Gastroesophageal sphincter (tissue), 4 donors: Measurements from ENCODE around the gene CRYGD. TPM values are rescaled to one million over a fixed set of nuclear protein-coding genes. Genes with fewer than 3 reads are reported as not detected.
A peak's percentile ranks its signal among the peaks of the same experiment; 100 is the strongest.
"Not testable (repeated sequence)": the region's sequence is repeated elsewhere in the genome, so short reads cannot be mapped to it uniquely, and the experiment has no call there.

ENCODE experiments used
- ATAC-seq: fragments of 150-250 bp; one replicate; pipeline ENCODE4 v1.9.1; 2016; ENCODE audit warnings: mild to moderate bottlenecking, moderate library complexity
- H3K27ac ChIP-seq, 4 donors: fragments of 200-600 bp; sonication (generic) in 3 of 4; 1 replicate in 3 of 4; 2 replicates in 1 of 4; pipeline ENCODE4 v1.5.1; 2016 to 2019
- H3K27me3 ChIP-seq: fragments of 200-600 bp; sonication (generic); one replicate; pipeline ENCODE4 v1.5.1; 2019
- H3K36me3 ChIP-seq, 2 donors: fragments of 200-600 bp; sonication (generic); one replicate each; pipeline ENCODE4 v1.5.1; 2019; ENCODE audit warnings: control low read depth in 1 of 2
- H3K4me1 ChIP-seq, 3 donors: fragments of 200-600 bp; sonication (generic); 1 replicate in 2 of 3; 2 replicates in 1 of 3; pipeline ENCODE4 v1.5.1; 2016 to 2019; ENCODE audit warnings: control low read depth in 2 of 3
- H3K4me3 ChIP-seq, 2 donors: fragments of 200-600 bp; sonication (generic); one replicate each; pipeline ENCODE4 v1.5.1; 2019; ENCODE audit warnings: mild to moderate bottlenecking in 1 of 2, moderate library complexity in 1 of 2
- H3K9me3 ChIP-seq, 3 donors: fragments of 200-600 bp; sonication (generic); one replicate each; pipeline ENCODE4 v1.5.1; 2017 to 2019; ENCODE audit warnings: control low read depth in 2 of 3
- EP300 ChIP-seq: sonication (generic); formaldehyde crosslinking; IDR thresholded peaks from one replicate; pipeline ENCODE4 v1.6.1; 2017; ENCODE audit warnings: antibody characterized with exemption, mild to moderate bottlenecking
- POLR2A ChIP-seq, 2 donors: fragments of 450-650 bp; IDR thresholded peaks; one replicate each; pipeline ENCODE4 v1.6.1; 2017; ENCODE audit warnings: antibody characterized with exemption in 2 of 2, mild to moderate bottlenecking in 2 of 2, moderate library complexity in 1 of 2
- POLR2AphosphoS5 ChIP-seq: sonication (generic); formaldehyde crosslinking; IDR thresholded peaks from one replicate; pipeline ENCODE4 v1.6.1; 2017; ENCODE audit warnings: antibody characterized with exemption
- WGBS, 2 donors: methylation state at CpG; one replicate each; pipeline ENCODE4 v1.1.5; 2018; ENCODE audit warnings: low coverage in 1 of 2; 5-methylcytosine and 5-hydroxymethylcytosine counted together
- total RNA-seq, 4 donors: library from RNA; depleted of rRNA; stranded (reverse); fragments of >200 nt; gene quantifications; one replicate each; pipeline ENCODE4 v1.1.0, GENCODE V29; 2016
- TF ChIP-seq, protein P1 (sequence below), 4 experiments: fragments of 200-600 bp in 2 of 4; fragments of 450-650 bp in 2 of 4; sonication (generic) in 1 of 4; IDR thresholded peaks; one replicate each; pipeline ENCODE4 v1.5.1; 2017 to 2019; ENCODE audit warnings: antibody characterized with exemption in 4 of 4, mild to moderate bottlenecking in 2 of 4, moderate library complexity in 2 of 4

CRYGD gene
- total RNA-seq, 4 donors from 2014 or later, result not detected

DNA sequence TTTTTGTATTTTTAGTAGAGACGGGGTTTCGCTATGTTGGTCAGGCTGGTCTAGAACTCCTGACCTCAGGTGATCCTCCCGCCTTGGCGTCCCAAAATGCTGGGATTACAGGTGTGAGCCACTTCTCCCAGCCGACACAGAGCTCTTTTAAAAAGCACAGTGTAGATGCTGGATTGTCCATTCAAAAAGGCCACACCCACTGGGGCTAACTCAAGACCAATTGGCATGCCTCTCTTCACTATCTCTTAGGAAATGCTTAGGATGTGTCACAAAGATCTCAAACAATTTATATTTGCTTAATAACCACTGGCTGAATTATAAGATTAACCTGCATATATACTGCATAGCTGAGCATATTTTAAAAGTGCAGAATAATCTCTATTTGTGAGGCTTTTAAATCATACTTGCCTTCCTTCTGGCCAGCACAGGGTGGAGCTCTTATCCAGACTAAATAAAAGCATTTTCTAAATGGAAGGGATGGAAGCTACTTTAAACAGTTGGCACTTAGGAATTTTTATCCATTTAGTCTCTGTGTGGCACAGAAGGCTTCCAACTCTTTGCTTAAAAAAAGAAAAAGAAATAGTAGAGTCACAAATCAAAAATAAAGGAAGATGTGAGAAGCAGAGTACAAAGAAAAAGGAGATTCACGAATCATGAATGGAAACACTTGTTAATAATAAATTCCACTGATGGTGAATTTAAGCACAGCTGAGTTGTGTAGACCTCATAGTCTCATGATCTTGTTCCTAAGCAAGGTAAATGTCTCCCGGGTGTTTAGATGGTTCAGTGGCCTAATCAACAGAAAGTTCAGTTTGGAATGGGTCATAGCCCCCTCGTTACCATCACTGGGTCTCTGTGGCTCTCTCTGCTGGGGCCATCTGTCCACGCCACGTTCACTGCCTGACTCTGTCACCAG, 22.4 kb downstream of the CRYGD start:
- no peak for ATAC-seq
- no peak for TF ChIP-seq EP300
- TF ChIP-seq, protein P1, sequence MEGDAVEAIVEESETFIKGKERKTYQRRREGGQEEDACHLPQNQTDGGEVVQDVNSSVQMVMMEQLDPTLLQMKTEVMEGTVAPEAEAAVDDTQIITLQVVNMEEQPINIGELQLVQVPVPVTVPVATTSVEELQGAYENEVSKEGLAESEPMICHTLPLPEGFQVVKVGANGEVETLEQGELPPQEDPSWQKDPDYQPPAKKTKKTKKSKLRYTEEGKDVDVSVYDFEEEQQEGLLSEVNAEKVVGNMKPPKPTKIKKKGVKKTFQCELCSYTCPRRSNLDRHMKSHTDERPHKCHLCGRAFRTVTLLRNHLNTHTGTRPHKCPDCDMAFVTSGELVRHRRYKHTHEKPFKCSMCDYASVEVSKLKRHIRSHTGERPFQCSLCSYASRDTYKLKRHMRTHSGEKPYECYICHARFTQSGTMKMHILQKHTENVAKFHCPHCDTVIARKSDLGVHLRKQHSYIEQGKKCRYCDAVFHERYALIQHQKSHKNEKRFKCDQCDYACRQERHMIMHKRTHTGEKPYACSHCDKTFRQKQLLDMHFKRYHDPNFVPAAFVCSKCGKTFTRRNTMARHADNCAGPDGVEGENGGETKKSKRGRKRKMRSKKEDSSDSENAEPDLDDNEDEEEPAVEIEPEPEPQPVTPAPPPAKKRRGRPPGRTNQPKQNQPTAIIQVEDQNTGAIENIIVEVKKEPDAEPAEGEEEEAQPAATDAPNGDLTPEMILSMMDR (IDR thresholded peaks at IDR 0.05), result peak in 1 of 4 experiments; percentile 24
- Histone ChIP-seq H3K36me3 (no peaks in the 10 kb centered on the region), H3K4me3 (no peak overlapping the region), H3K27ac (no peak overlapping the region), H3K4me1 (peaks cover 0 to 7% (median 0%) of the 10 kb centered on the region in 3 donors), H3K9me3 (no peaks in the 10 kb centered on the region), H3K27me3 (peaks cover 11% of the 10 kb centered on the region)
- 44 to 56% methylated on average over 5 to 9 of the region's 10 CpGs for WGBS, 2 donors

DNA sequence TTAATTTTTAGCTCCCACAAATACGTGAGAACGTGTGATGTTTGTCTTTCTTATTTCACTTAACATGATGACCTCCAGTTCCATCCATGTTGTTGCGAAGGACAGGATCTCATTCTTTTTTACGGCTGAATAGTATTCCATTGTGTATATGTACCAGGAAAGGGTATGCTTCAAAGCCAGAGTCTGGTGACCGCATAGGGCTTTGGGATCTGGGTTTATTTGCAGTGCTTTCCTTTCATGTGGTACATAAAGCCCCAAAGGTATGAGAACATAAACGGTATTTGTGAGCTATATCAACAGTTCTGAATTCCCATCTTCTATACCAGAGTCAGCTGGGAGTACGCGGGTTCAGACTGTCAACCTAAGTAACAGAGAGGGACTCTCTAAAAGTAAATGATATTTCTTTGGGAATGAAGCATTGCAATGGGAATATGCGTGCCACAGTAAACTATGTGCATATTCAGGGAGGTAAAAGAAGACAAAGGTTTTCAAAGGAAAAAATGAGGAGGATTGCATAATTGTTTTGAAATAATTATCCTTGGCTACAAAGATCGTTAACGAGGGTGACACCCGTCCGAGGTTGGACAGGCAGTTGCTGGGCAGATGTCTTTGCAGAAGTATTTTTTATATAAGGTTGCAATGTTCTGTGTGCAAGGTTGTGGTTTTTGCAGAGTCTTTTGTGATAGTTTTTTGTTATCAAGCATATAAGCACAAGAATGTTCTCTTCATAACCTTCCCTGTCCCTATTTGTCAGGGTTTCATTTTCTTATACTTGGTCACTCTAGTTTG, 24.4 kb downstream of the CRYGD start:
- Histone ChIP-seq H3K4me3 (no peak overlapping the region), H3K27ac (no peak overlapping the region), H3K27me3 (peaks cover 11% of the 10 kb centered on the region), H3K36me3 (no peaks in the 10 kb centered on the region), H3K4me1 (peaks cover 0 to 7% (median 0%) of the 10 kb centered on the region in 3 donors), H3K9me3 (no peaks in the 10 kb centered on the region)
- TF ChIP-seq, protein P1 (IDR thresholded peaks at IDR 0.05), result no peak
- no peak for TF ChIP-seq EP300
- no peak for ATAC-seq
- WGBS, 2 donors, result 73 to 75% methylated on average over 11 to 13 of the region's 13 CpGs

DNA sequence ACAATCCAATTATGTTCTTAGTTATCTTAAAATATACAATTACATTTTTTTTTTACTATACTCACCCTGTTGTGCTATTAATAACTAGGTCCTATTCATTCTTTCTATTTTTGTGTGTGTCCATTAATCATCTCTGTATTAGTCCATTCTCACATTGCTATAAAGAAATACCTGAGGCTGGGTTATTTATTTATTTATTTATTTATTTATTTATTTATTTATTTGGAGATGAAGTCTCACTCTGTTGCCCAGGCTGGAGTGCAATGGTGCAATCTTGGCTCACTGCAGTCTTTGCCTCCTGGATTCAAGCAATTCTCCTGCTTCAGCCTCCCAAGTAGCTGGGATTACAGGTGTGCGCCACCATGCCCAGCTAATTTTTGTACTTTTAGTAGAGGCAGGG, 25.6 kb downstream of the CRYGD start:
- not testable (repeated sequence) for H3K9me3 ChIP-seq, H3K36me3 ChIP-seq, ATAC-seq, H3K4me1 ChIP-seq, H3K27ac ChIP-seq, H3K4me3 ChIP-seq
- no CpG with 5 or more reads among the region's 1 CpG for WGBS, 2 donors
- peaks cover 11% of the 10 kb centered on the region for H3K27me3 ChIP-seq

DNA sequence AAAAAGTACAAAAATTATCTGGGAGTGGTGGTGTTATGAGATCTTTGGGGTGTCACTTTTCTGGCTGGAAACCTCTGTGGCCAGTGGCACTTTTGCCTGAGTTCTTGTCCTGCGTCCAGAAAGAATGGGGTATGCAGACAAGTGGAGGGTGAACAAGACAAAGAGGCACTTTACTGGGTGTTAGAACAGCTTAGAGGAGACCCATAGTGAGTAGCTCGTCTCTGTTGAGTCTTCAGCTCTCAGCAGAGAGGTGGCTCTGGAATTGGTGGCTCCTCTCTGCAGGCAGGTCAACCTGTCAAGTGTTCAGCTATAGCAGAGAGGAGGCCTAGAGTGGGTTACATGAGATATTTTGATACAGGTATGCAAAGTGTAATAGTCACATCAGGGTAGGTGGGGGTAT, 26.1 kb downstream of the CRYGD start:
- Histone ChIP-seq H3K27ac (no peak overlapping the region), H3K9me3 (no peaks in the 10 kb centered on the region), H3K4me3 (no peak overlapping the region), H3K27me3 (peaks cover 11% of the 10 kb centered on the region), H3K4me1 (peaks cover 0 to 7% (median 0%) of the 10 kb centered on the region in 3 donors), H3K36me3 (no peaks in the 10 kb centered on the region)
- WGBS, 2 donors, result 63% methylated on average over 2 of the region's 2 CpGs; no CpG with 5 or more reads in 1 of the 2 donors
- TF ChIP-seq POLR2A (IDR thresholded peaks at IDR 0.05), result no peak
- TF ChIP-seq POLR2AphosphoS5, result no peak
- TF ChIP-seq, protein P1 (IDR thresholded peaks at IDR 0.05), result no peak
- no peak for TF ChIP-seq EP300
- no peak for ATAC-seq

DNA sequence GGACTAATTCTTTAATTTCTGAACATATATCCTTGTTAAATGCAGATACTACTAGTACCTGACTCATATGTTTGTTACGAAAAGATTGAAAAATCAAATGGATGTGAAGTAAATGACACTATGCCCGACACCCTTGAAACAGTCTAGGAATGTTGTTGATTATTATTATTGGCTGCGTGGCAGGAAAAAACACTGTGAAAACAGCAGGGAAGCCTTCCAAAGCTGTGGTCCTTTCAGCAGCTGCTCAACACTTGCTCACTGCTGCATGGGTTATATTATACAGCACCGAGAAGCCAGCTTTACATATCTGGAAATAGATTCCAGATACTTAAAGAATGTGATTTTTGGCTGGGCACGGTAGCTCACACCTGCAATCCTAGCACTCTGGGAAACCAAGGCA, 26.5 kb downstream of the CRYGD start:
- Histone ChIP-seq H3K4me1 (peaks cover 0 to 7% (median 0%) of the 10 kb centered on the region in 3 donors), H3K4me3 (no peak overlapping the region), H3K27me3 (peaks cover 11% of the 10 kb centered on the region), H3K36me3 (no peaks in the 10 kb centered on the region), H3K27ac (no peak overlapping the region), H3K9me3 (no peaks in the 10 kb centered on the region)
- no peak for TF ChIP-seq POLR2A (IDR thresholded peaks at IDR 0.05)
- no peak for TF ChIP-seq POLR2AphosphoS5
- TF ChIP-seq, protein P1 (IDR thresholded peaks at IDR 0.05), result no peak
- no peak for TF ChIP-seq EP300
- ATAC-seq, result no peak
- WGBS, 2 donors, result 64 to 66% methylated on average over 5 of the region's 5 CpGs
